Pancreas (tissue), 10 donors: ENCODE data around the gene COL5A1. TPM values are rescaled to one million over a fixed set of nuclear protein-coding genes. Genes with fewer than 3 reads are reported as not detected.
A peak's percentile ranks its signal among the peaks of the same experiment; 100 is the strongest.

Experiments used
- ATAC-seq, 4 donors: fragments of 200-7000 bp; cut with Tn5 transposase; one replicate each; pipeline versions ENCODE4 v1.8.0 to v1.9.1; 2020; ENCODE audit warnings: mild to moderate bottlenecking in 4 of 4, moderate library complexity in 4 of 4
- DNase-seq, 6 donors: peaks; one replicate each; pipeline ENCODE4 v3.0.0-alpha.2; 2020
- FAIRE-seq: peaks from 2 replicates; lab custom pipeline; 2012; peaks lifted over from hg19 to GRCh38; lab: Jason Lieb, UNC
- H3K27ac ChIP-seq, 4 donors: fragments of 200-600 bp; sonication (generic); 1 replicate in 3 of 4; 2 replicates in 1 of 4; pipeline versions ENCODE4 v1.5.0 to v1.8.0; 2020
- H3K27me3 ChIP-seq, 4 donors: fragments of 200-600 bp; one replicate each; pipeline ENCODE4 v1.8.0; 2021
- H3K36me3 ChIP-seq, 3 donors: fragments of 200-600 bp; sonication (generic) in 1 of 3; one replicate each; pipeline versions ENCODE4 v1.5.0 to v1.8.0; 2020 to 2021
- H3K4me1 ChIP-seq, 3 donors: fragments of 200-600 bp; one replicate each; pipeline ENCODE4 v1.8.0; 2021
- H3K4me3 ChIP-seq, 4 donors: fragments of 200-600 bp; sonication (generic) in 2 of 4; one replicate each; pipeline versions ENCODE4 v1.5.0 to v1.8.0; 2020 to 2021
- H3K9me3 ChIP-seq, 4 donors: fragments of 200-600 bp; one replicate each; pipeline ENCODE4 v1.8.0; 2021
- CTCF ChIP-seq, 4 donors: fragments of 200-600 bp; sonication (generic) in 3 of 4; IDR thresholded peaks; one replicate each; pipeline versions ENCODE4 v1.5.0 to v1.8.0; 2021; ENCODE audit warnings: antibody characterized with exemption in 4 of 4
- WGBS, 2 donors: extraction: QIAGEN DNeasy Blood & Tissue Kit; methylation state at CpG; one replicate each; pipeline ENCODE4 v1.1.7; 2013; 5-methylcytosine and 5-hydroxymethylcytosine counted together
- intact Hi-C, 3 donors: fragments of 100-400 bp; cut with DNase I; formaldehyde crosslinking; loops; one replicate each; pipeline versions ENCODE4 v1.11.1 to v1.14.2; 2022
- polyA plus RNA-seq, 2 donors: library from polyadenylated mRNA; stranded (reverse); fragments of 200-250 nt; gene quantifications; one replicate each; pipeline ENCODE4 v1.2.3, GENCODE V29; 2013
- total RNA-seq, 6 donors: library from RNA; stranded (reverse); fragmentation: NEBNext Ultra II Directional in 4 of 6; extraction: Animal tissue kit (Norgen Biotek cat#: 25700) in 4 of 6; gene quantifications; one replicate each; pipeline versions ENCODE4 v1.2.1 to v1.2.4, GENCODE V29; 2021 to 2023
- donor health status: healthy with polysubstance abuse.
- donor health status: DM: no; HTN: no; CAD: no; lungs with moderate emphysema.
- donor health status: DM: no; HTN: no; CAD: no.
- donor health status: control.
- donor health status: control.
- donor health status: Bipolar disorder and iron deficiency.
- donor health status: DM: yes; HTN: yes; CAD: no.
- donor health status: DM: no; HTN: no; CAD: no.
- donor health status: DM: no; HTN: no; CAD: no.
- donor health status: DM: yes; HTN: yes; CAD: no.

Gene COL5A1
- total and polyA plus RNA-seq, 8 donors = 1.2 to 62.8 (median 3.5) TPM

DNA sequence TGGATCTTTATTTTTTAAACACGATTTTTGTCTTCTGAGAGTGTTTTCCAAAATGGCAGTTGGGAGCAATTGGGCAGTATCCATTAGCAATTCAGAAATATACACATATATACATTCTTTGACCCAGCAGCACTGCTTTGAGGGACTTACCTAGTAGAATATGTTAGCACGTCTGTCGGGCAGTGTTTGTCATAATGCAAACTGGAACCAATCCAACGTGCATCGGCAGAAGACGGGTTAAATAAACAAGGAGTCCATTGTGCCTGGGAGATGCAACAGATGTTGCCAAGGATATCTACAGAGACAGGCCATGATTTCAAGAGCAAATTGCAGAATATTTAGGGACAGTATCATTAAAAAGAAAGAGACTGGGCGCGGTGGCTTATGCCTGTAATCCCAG, 107.0 kb downstream of the COL5A1 start:
- no peaks in the 10 kb centered on the region for H3K36me3 ChIP-seq
- WGBS, 2 donors = 16 to 20% methylated on average over 8 of the region's 8 CpGs
- ATAC-seq (peak in 2 of 4 donors; percentile 40 to 69), FAIRE-seq (no peak), DNase-seq (peak in 1 of 6 donors; percentile 33)
- intact Hi-C loops = loop anchor here in 1 of 3 donors (10.0 kb wide), 1 partner anchor 294 kb away; no protein-coding TSS in a partner anchor
- no peak for TF ChIP-seq CTCF (IDR thresholded peaks at IDR 0.05)
- no peaks in the 10 kb centered on the region for H3K4me1 ChIP-seq
- no peak overlapping the region for H3K27ac ChIP-seq
- no peaks in the 10 kb centered on the region for H3K9me3 ChIP-seq
- no peak overlapping the region for H3K4me3 ChIP-seq
- no peaks in the 10 kb centered on the region for H3K27me3 ChIP-seq

DNA sequence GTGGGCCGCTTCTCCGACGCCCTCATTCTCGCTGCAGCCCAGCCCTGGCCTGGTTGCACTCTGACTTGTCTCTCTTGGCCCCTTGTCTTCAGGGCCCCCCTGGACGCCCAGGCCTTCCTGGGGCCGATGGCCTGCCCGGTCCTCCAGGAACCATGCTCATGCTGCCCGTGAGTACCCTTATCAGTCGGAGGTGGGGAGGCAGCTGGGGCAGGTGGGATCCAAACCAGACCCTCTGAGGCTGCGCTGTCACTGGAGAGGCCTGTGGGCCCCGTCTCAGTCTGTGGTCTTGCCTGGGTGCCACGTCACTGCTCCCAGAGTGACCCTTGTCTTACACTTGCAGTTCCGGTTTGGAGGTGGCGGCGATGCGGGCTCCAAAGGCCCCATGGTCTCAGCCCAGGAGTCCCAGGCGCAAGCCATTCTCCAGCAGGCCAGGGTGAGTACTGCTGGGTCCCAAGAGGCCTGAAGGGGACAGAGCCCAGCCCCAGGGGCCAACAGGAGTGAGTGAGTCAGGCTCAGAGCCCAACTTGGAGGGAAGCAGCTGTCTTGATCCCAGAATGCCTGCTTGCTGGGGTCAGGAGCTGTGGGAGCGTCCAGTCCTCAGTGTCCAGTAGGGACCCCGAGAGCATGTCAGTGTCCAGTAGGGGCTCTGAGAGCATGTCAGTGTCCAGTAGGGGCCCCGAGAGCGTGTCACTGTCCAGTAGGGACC, 109.0 kb downstream of the COL5A1 start:
- FAIRE-seq (no peak), ATAC-seq (no peak), DNase-seq (peak in 1 of 6 donors; percentile 63)
- Histone ChIP-seq H3K36me3 (no peaks in the 10 kb centered on the region), H3K9me3 (no peaks in the 10 kb centered on the region), H3K4me1 (no peaks in the 10 kb centered on the region), H3K27me3 (no peaks in the 10 kb centered on the region), H3K27ac (no peak overlapping the region), H3K4me3 (no peak overlapping the region)
- TF ChIP-seq CTCF (IDR thresholded peaks at IDR 0.05) = no peak
- intact Hi-C loops = no loop called here
- WGBS, 2 donors = 89 to 95% methylated on average over 21 of the region's 21 CpGs

DNA sequence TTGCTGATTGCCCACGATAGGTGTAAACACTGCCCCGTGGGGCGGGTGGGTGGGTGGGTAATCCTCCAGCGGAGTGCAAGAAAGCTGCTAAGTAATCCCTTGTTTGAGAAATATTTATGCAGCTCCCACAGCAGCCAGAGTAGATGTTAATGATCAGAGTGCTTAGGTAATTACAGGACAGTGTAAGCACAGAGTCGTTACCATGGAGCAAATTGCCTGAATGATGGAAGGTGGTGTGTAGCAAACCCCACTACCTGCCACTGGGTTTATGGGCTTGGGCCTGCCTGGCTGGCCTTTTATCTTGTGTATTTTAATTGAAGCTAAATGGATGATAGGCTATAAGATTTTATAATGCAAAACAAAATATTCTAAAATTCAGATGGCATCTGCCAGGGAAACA, 110.0 kb downstream of the COL5A1 start:
- Histone ChIP-seq H3K9me3 (no peaks in the 10 kb centered on the region), H3K27me3 (no peaks in the 10 kb centered on the region), H3K36me3 (no peaks in the 10 kb centered on the region), H3K4me3 (no peak overlapping the region), H3K27ac (no peak overlapping the region), H3K4me1 (no peaks in the 10 kb centered on the region)
- no peak for TF ChIP-seq CTCF (IDR thresholded peaks at IDR 0.05)
- WGBS, 2 donors = 65 to 81% methylated on average over 5 of the region's 5 CpGs
- ATAC-seq (peak in 1 of 4 donors; percentile 68), FAIRE-seq (no peak), DNase-seq (no peak)
- intact Hi-C loops = no loop called here

DNA sequence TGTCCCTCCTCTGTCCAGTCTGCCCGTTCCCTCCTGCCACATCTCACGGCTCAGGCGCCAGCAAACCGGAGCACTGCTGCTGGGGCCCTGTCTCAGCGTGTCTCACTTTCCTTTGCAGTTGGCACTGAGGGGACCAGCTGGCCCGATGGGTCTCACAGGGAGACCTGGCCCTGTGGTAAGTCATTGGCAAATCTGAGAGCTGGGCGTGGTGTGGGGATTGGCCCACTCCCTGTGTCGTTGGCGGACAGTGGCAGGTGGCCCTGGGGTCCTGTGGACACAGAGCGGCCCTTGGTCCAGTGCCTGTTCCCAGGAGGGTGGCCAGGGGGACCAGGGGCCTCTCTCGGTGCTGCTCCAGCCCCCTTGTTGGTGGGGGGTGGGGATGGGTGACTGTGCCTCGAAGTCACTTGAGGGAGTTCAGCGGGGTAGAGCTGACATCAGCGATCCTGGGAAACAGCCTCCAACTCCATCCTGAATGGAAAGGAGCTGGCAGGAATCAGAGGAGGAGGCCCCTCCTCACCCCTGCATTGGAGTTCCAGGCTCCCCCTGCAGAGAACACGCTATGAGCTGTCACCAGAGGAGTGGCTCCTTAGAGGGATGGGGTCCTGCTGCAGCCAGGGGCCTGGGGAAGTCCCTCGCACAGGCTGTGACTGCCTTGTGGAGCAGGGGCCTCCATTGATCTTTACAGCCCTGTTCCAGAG, 111.0 kb downstream of the COL5A1 start:
- no peaks in the 10 kb centered on the region for H3K9me3 ChIP-seq
- no peak for TF ChIP-seq CTCF (IDR thresholded peaks at IDR 0.05)
- H3K27ac ChIP-seq = no peak overlapping the region
- intact Hi-C loops = no loop called here
- WGBS, 2 donors = 76 to 85% methylated on average over 15 to 16 of the region's 16 CpGs
- DNase-seq = peak in 1 of 6 donors; percentile 53
- no peaks in the 10 kb centered on the region for H3K36me3 ChIP-seq
- no peak overlapping the region for H3K4me3 ChIP-seq
- H3K27me3 ChIP-seq = no peaks in the 10 kb centered on the region
- no peak for FAIRE-seq
- no peaks in the 10 kb centered on the region for H3K4me1 ChIP-seq
- no peak for ATAC-seq

- 80 to 92% methylated on average over 11 of the region's 11 CpGs for WGBS, 2 donors
- Histone ChIP-seq H3K4me3 (no peak overlapping the region), H3K27me3 (no peaks in the 10 kb centered on the region), H3K27ac (no peak overlapping the region), H3K36me3 (no peaks in the 10 kb centered on the region), H3K4me1 (no peaks in the 10 kb centered on the region), H3K9me3 (no peaks in the 10 kb centered on the region)
- intact Hi-C loops = no loop called here
- FAIRE-seq = no peak
- no peak for TF ChIP-seq CTCF (IDR thresholded peaks at IDR 0.05)
- peak in 1 of 6 donors; percentile 50 for DNase-seq
- no peak for ATAC-seq
Observed at GRCh38 chr9:134753191-134753590, 111.6 kb downstream of the COL5A1 start.
